ENCODE results near the gene GMCL2. TPM values are rescaled to one million over a fixed set of nuclear protein-coding genes. Genes with fewer than 3 reads are reported as not detected.
"Not testable (repeated sequence)": the region's sequence is repeated elsewhere in the genome, so short reads cannot be mapped to it uniquely, and the experiment has no call there.

The GMCL2 gene
- polyA plus RNA-seq, 1 of the 3 experiments (the other 2 are of a cell fraction): not detected

DNA sequence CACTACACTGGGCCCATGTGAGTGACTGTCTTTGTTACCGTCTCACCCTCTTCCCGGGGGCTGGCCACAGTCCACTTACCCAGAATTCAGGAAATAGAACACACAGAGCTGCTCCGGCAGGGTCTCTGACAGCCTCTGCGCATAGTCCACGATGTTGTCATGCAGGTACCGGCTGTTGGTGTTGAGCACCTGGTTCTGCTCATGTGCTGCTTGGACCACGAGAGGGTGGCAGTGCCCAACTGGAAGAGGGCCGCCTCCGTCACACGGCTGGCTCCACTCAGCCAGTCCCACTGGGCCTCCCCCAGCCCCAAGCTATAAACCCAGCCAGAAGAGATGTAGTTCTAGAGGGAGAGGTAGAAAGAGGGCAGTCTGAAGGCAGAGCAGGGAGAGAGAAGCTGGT, 42.7 kb upstream of the GMCL2 start:
- Histone ChIP-seq H3K36me3 (replicated peaks in 1 of 2; ENCODE audit: control insufficient read depth in 1 of 2, insufficient read depth in 2 of 2, low read length in 1 of 2) (peaks cover 7 to 27% of the 10 kb centered on the region in 2 experiments), H4K20me1 (ENCODE audit: insufficient read depth) (no peaks in the 10 kb centered on the region), H3K9me3 (no peaks in the 10 kb centered on the region), H3K27me3 (ENCODE audit: insufficient read depth) (no peaks in the 10 kb centered on the region), H3K4me1 (ENCODE audit: control insufficient read depth in 1 of 2, insufficient read depth in 2 of 2, low read depth in 1 of 2, low read length in 1 of 2) (peaks cover 11 to 31% of the 10 kb centered on the region in 2 experiments; a peak in 2 of 4 replicates), H3K27ac (ENCODE audit: low read depth in 2 of 2, low read length in 1 of 2) (no peak overlapping the region), H3F3A (replicated peaks; ENCODE audit: insufficient read depth) (peaks cover 11% of the 10 kb centered on the region), H2AFZ (ENCODE audit: low read depth) (no peak overlapping the region), H3K79me2 (ENCODE audit: insufficient read depth) (peaks cover 28% of the 10 kb centered on the region), H3K9ac (no peak overlapping the region), H3K4me2 (no peak overlapping the region), H3K4me3 (ENCODE audit: low read depth in 2 of 2, low read length in 1 of 2) (no peak overlapping the region), H3K9me2 (no peaks in the 10 kb centered on the region)
- DNase-seq: no peak
- WGBS (ENCODE audit: low lambda C conversion rate): 92% methylated on average over 10 of the region's 10 CpGs
- POLR2A ChIA-PET: interaction anchor here (1.2 to 1.5 kb wide), 3 partner anchors 13 to 26 kb away, joined by 3 to 4 read pairs (median 3); partner anchors contain the start of gene HNRNPAB
- TF ChIP-seq MXI1 (IDR thresholded peaks at IDR 0.05; ENCODE audit: low read depth, low read length) (no peak), GATA2 (CRISPR knock-in tag; IDR thresholded peaks at IDR 0.05) (no peak), GABPA (IDR thresholded peaks at IDR 0.05; ENCODE audit: low read depth) (no peak), SIN3A (IDR thresholded peaks at IDR 0.05; ENCODE audit: borderline replicate concordance, low read depth, low read length) (no peak), RXRA (IDR thresholded peaks at IDR 0.05; ENCODE audit: borderline replicate concordance, low read depth) (no peak), TCF12 (IDR thresholded peaks at IDR 0.05) (no peak), FOSL2 (IDR thresholded peaks at IDR 0.05; ENCODE audit: borderline replicate concordance, low read depth) (no peak), FOXJ3 (CRISPR knock-in tag; IDR thresholded peaks at IDR 0.05) (no peak), EP300 (IDR thresholded peaks at IDR 0.05; ENCODE audit: borderline replicate concordance in 1 of 2, low read depth in 1 of 2, low read length in 1 of 2) (no peak), POLR2AphosphoS5 (IDR thresholded peaks at IDR 0.05; ENCODE audit: low read depth, low read length) (no peak), TEAD4 (IDR thresholded peaks at IDR 0.05; ENCODE audit: borderline replicate concordance, insufficient read depth) (no peak), NFIC (IDR thresholded peaks at IDR 0.05; ENCODE audit: borderline replicate concordance) (no peak)
- TF ChIP-seq, protein P1, sequence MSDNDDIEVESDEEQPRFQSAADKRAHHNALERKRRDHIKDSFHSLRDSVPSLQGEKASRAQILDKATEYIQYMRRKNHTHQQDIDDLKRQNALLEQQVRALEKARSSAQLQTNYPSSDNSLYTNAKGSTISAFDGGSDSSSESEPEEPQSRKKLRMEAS (IDR thresholded peaks at IDR 0.05; ENCODE audit: low read depth): no peak
- TF ChIP-seq, protein P2, sequence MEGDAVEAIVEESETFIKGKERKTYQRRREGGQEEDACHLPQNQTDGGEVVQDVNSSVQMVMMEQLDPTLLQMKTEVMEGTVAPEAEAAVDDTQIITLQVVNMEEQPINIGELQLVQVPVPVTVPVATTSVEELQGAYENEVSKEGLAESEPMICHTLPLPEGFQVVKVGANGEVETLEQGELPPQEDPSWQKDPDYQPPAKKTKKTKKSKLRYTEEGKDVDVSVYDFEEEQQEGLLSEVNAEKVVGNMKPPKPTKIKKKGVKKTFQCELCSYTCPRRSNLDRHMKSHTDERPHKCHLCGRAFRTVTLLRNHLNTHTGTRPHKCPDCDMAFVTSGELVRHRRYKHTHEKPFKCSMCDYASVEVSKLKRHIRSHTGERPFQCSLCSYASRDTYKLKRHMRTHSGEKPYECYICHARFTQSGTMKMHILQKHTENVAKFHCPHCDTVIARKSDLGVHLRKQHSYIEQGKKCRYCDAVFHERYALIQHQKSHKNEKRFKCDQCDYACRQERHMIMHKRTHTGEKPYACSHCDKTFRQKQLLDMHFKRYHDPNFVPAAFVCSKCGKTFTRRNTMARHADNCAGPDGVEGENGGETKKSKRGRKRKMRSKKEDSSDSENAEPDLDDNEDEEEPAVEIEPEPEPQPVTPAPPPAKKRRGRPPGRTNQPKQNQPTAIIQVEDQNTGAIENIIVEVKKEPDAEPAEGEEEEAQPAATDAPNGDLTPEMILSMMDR (IDR thresholded peaks at IDR 0.05): no peak
- TF ChIP-seq, protein P3, sequence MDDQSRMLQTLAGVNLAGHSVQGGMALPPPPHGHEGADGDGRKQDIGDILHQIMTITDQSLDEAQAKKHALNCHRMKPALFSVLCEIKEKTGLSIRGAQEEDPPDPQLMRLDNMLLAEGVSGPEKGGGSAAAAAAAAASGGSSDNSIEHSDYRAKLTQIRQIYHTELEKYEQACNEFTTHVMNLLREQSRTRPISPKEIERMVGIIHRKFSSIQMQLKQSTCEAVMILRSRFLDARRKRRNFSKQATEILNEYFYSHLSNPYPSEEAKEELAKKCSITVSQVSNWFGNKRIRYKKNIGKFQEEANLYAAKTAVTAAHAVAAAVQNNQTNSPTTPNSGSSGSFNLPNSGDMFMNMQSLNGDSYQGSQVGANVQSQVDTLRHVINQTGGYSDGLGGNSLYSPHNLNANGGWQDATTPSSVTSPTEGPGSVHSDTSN (IDR thresholded peaks at IDR 0.05): no peak
- TF ChIP-seq, protein P4, sequence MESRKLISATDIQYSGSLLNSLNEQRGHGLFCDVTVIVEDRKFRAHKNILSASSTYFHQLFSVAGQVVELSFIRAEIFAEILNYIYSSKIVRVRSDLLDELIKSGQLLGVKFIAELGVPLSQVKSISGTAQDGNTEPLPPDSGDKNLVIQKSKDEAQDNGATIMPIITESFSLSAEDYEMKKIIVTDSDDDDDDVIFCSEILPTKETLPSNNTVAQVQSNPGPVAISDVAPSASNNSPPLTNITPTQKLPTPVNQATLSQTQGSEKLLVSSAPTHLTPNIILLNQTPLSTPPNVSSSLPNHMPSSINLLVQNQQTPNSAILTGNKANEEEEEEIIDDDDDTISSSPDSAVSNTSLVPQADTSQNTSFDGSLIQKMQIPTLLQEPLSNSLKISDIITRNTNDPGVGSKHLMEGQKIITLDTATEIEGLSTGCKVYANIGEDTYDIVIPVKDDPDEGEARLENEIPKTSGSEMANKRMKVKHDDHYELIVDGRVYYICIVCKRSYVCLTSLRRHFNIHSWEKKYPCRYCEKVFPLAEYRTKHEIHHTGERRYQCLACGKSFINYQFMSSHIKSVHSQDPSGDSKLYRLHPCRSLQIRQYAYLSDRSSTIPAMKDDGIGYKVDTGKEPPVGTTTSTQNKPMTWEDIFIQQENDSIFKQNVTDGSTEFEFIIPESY (IDR thresholded peaks at IDR 0.05; ENCODE audit: borderline replicate concordance, low read depth): no peak
- CTCF ChIA-PET: interaction anchor here (0.8 to 12.2 kb wide), 2 partner anchors 21 to 362 kb away, joined by 3 to 147 read pairs; partner anchors contain the start of gene COL23A1

DNA sequence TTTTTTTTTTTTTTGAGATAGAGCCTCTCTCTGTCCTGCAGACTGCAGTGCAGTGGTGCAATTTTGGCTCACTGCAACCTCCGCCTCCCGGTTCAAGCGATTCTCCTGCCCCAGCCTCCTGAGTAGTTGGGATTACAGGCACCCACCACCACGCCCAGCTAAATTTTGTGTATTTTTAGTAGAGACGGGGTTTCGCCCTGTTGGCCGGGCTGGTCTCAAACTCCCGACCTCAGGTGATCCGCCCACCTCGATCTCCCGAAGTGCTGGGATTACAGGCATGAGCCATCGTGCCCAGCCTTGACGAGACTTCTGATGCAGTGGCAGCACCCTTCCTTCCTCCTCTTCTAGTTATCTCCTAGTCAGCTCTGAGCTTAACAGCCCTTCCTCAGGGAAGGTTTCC, 41.9 kb upstream of the GMCL2 start:
- H3K79me2 ChIP-seq (ENCODE audit: insufficient read depth): peaks cover 28% of the 10 kb centered on the region
- H3K4me2 ChIP-seq; H4K20me1 ChIP-seq (ENCODE audit: insufficient read depth); H3K9ac ChIP-seq; H3K27ac ChIP-seq (ENCODE audit: low read depth in 2 of 2, low read length in 1 of 2); POLR2A ChIA-PET; H3K9me2 ChIP-seq; H3K27me3 ChIP-seq (ENCODE audit: insufficient read depth); H2AFZ ChIP-seq (ENCODE audit: low read depth); H3K9me3 ChIP-seq; CTCF ChIA-PET; DNase-seq; H3K4me3 ChIP-seq (ENCODE audit: low read depth in 2 of 2, low read length in 1 of 2): not testable (repeated sequence)
- peaks cover 11% of the 10 kb centered on the region for H3F3A ChIP-seq (replicated peaks; ENCODE audit: insufficient read depth)
- 92% methylated on average over 13 of the region's 13 CpGs for WGBS (ENCODE audit: low lambda C conversion rate)
- H3K4me1 ChIP-seq (ENCODE audit: control insufficient read depth in 1 of 2, insufficient read depth in 2 of 2, low read depth in 1 of 2, low read length in 1 of 2): peaks cover 11 to 25% of the 10 kb centered on the region in 2 experiments; a peak in 2 of 4 replicates
- peaks cover 7 to 27% of the 10 kb centered on the region in 2 experiments for H3K36me3 ChIP-seq (replicated peaks in 1 of 2; ENCODE audit: control insufficient read depth in 1 of 2, insufficient read depth in 2 of 2, low read length in 1 of 2)
